Panc1 (cell line): ENCODE measurements around the gene CPHXL2. TPM values are rescaled to one million over a fixed set of nuclear protein-coding genes. Genes with fewer than 3 reads are reported as not detected.

Experiments used
- ATAC-seq: fragments of 200-7000 bp; cut with Tn5 transposase; 2 replicates; pipeline ENCODE4 v1.9.1; 2020; ENCODE audit warnings: mild to moderate bottlenecking, moderate library complexity
- BruUV-seq: library from RNA; stranded (reverse); fragments of 400-500 nt; replicated peaks from 2 replicates; lab custom pipeline; 2021; lab: Mats Ljungman, UMichigan
- CTCF ChIA-PET: fragments of 300-600 bp; sonication (Branson Sonifier 250); formaldehyde crosslinking; loops from one replicate; lab custom pipeline; 2022; ENCODE audit warnings: antibody characterized with exemption; lab: Charles Lee
- POLR2A ChIA-PET: fragments of 300-600 bp; sonication (Branson Sonifier 250); formaldehyde crosslinking; loops from one replicate; lab custom pipeline; 2022; ENCODE audit warnings: antibody characterized with exemption; lab: Charles Lee
- DNase-seq: peaks from one replicate; pipeline ENCODE4 v3.0.0-alpha.2; 2010; ENCODE audit warnings: low read depth, low spot score
- H3K27ac ChIP-seq: 2 replicates; pipeline ENCODE4 v1.5.1; 2011; ENCODE audit warnings: mild to moderate bottlenecking, low read length, inconsistent platforms
- H3K27me3 ChIP-seq: fragments of 200-500 bp; sonication (Bioruptor generic); 2 replicates; pipeline ENCODE4 v1.6.0; 2014; ENCODE audit warnings: low read length, inconsistent platforms; ENCODE audit not compliant: control insufficient read depth, insufficient read depth
- H3K36me3 ChIP-seq: fragments of 200-500 bp; sonication (Bioruptor generic); 2 replicates; pipeline ENCODE4 v1.5.1; 2014; ENCODE audit warnings: inconsistent platforms, mild to moderate bottlenecking, low read length, moderate library complexity; ENCODE audit not compliant: control insufficient read depth, insufficient read depth
- H3K4me1 ChIP-seq: 2 replicates; pipeline ENCODE4 v1.5.1; 2011; ENCODE audit warnings: inconsistent platforms, mild to moderate bottlenecking, low read length, moderate library complexity; ENCODE audit not compliant: control insufficient read depth, insufficient read depth
- H3K4me3 ChIP-seq, 2 experiments: 2 replicates each; pipeline ENCODE4 v1.5.1; 2011 to 2012; ENCODE audit warnings: low read depth in 2 of 2, low read length in 2 of 2, mild to moderate bottlenecking in 2 of 2, inconsistent platforms in 1 of 2, moderate library complexity in 1 of 2
- H3K9me3 ChIP-seq: fragments of 200-500 bp; sonication (Bioruptor generic); 2 replicates; pipeline ENCODE4 v1.5.1; 2014; ENCODE audit warnings: low read depth, mild to moderate bottlenecking, inconsistent platforms, low read length, moderate library complexity; ENCODE audit not compliant: control insufficient read depth, insufficient read depth
- POLR2AphosphoS5 ChIP-seq: IDR thresholded peaks from 2 replicates; pipeline ENCODE4 v1.6.1; 2012; ENCODE audit warnings: mild to moderate bottlenecking, low read depth, low read length, moderate library complexity
- REST ChIP-seq, 2 experiments: IDR thresholded peaks; 2 replicates each; pipeline ENCODE4 v1.6.1; 2011 to 2012; ENCODE audit warnings: low read depth in 2 of 2, control low read depth in 1 of 2, low read length in 1 of 2, mild to moderate bottlenecking in 1 of 2, moderate library complexity in 1 of 2; ENCODE audit not compliant: insufficient read depth in 1 of 2
- SIN3A ChIP-seq: IDR thresholded peaks from 2 replicates; pipeline ENCODE4 v1.6.1; 2012; ENCODE audit warnings: low read depth, mild to moderate bottlenecking, low read length, moderate library complexity, borderline replicate concordance; ENCODE audit not compliant: insufficient read depth
- TCF7L2 ChIP-seq: IDR thresholded peaks from 2 replicates; pipeline ENCODE4 v1.6.1; 2011; ENCODE audit warnings: mild to moderate bottlenecking, low read depth, low read length, inconsistent platforms
- in situ Hi-C: cut with HindIII; loops from 2 replicates; pipeline ENCODE4 v1.10.0; 2016; ENCODE audit warnings: low sequenced_read_pairs, low pct_unique_long_range_greater_than_20kb
- intact Hi-C: fragments of 100-400 bp; cut with micrococcal nuclease; formaldehyde crosslinking; loops from one replicate; pipeline ENCODE4 v1.10.0; 2022; ENCODE audit not compliant: unreplicated experiment
- total RNA-seq: library from RNA; stranded (reverse); gene quantifications from one replicate; pipeline ENCODE4 v1.2.1, GENCODE V29; 2021; ENCODE audit not compliant: unreplicated experiment
- TF ChIP-seq, protein P1 (sequence below): fragments of 450-650 bp; IDR thresholded peaks from 2 replicates; pipeline ENCODE4 v1.5.1; 2017; ENCODE audit warnings: mild to moderate bottlenecking

CPHXL2 gene
- total RNA-seq, 1 experiment from 2014 or later = not detected

DNA sequence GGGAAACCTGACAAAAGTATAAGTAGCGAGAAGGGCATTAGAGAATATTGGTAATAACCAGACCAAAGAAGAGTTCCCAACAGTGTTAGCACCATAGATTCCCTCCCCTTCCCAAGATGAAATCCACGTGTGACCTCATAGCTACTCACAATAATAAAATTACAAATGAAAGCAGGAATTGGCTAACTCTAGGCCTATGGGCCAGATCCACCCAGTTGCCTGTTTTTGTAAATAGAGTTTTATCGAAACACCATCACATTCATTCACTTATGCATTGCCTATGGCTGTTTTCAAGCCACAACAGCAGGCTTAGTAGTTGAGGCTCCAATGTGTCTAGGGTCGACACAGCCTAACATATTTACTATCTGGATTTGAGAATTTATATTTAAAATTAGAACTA lies 41.6 kb upstream of the CPHXL2 start:
- DNase-seq (no peak), ATAC-seq (no peak)
- in situ Hi-C loops (no loop called here), intact Hi-C loops (no loop called here)
- TF ChIP-seq REST (IDR thresholded peaks at IDR 0.05; ENCODE audit: insufficient read depth in 1 of 2, low read depth in 2 of 2, low read length in 1 of 2) (no peak), TCF7L2 (no peak), SIN3A (no peak), POLR2AphosphoS5 (no peak)
- TF ChIP-seq, protein P1, sequence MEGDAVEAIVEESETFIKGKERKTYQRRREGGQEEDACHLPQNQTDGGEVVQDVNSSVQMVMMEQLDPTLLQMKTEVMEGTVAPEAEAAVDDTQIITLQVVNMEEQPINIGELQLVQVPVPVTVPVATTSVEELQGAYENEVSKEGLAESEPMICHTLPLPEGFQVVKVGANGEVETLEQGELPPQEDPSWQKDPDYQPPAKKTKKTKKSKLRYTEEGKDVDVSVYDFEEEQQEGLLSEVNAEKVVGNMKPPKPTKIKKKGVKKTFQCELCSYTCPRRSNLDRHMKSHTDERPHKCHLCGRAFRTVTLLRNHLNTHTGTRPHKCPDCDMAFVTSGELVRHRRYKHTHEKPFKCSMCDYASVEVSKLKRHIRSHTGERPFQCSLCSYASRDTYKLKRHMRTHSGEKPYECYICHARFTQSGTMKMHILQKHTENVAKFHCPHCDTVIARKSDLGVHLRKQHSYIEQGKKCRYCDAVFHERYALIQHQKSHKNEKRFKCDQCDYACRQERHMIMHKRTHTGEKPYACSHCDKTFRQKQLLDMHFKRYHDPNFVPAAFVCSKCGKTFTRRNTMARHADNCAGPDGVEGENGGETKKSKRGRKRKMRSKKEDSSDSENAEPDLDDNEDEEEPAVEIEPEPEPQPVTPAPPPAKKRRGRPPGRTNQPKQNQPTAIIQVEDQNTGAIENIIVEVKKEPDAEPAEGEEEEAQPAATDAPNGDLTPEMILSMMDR = no peak
- POLR2A ChIA-PET = no interaction called here
- H3K27ac ChIP-seq = no peak overlapping the region
- no peaks in the 10 kb centered on the region for H3K36me3 ChIP-seq
- H3K9me3 ChIP-seq = no peaks in the 10 kb centered on the region
- no peaks in the 10 kb centered on the region for H3K4me1 ChIP-seq
- H3K4me3 ChIP-seq = no peak overlapping the region
- BruUV-seq = no TSS peak
- CTCF ChIA-PET = no interaction called here
- H3K27me3 ChIP-seq = no peaks in the 10 kb centered on the region

- Histone ChIP-seq H3K4me1 (no peaks in the 10 kb centered on the region), H3K9me3 (no peaks in the 10 kb centered on the region), H3K27ac (no peak overlapping the region), H3K27me3 (no peaks in the 10 kb centered on the region), H3K36me3 (no peaks in the 10 kb centered on the region; the same call in 1 of the 2 replicates), H3K4me3 (no peak overlapping the region)
- ChIA-PET CTCF (no interaction called here), POLR2A (no interaction called here)
- no peak for ATAC-seq
- TF ChIP-seq REST (IDR thresholded peaks at IDR 0.05; ENCODE audit: insufficient read depth in 1 of 2, low read depth in 2 of 2, low read length in 1 of 2) (no peak), SIN3A (no peak), TCF7L2 (no peak), POLR2AphosphoS5 (no peak)
- in situ Hi-C loops (no loop called here), intact Hi-C loops (no loop called here)
- BruUV-seq = no TSS peak
- DNase-seq = no peak
These were observed 37.9 kb upstream of the CPHXL2 start for GRCh38 chr16:75714661-75715060.
